ENCODE results near the gene ARHGEF19.

GRCh38 chr1:16191916-16192546, 20.4 kb downstream of the ARHGEF19 start:
- TF ChIP-seq CTCF (IDR thresholded peaks at IDR 0.05) (no peak), POLR2A (IDR thresholded peaks at IDR 0.05) (no peak), EP300 (IDR thresholded peaks at IDR 0.05) (no peak), POLR2AphosphoS5 (IDR thresholded peaks at IDR 0.05) (no peak)
